Keratinocyte (primary cell): ENCODE results near the gene FANCG. TPM values are rescaled to one million over a fixed set of nuclear protein-coding genes. Genes with fewer than 3 reads are reported as not detected.

Experiments
- DNase-seq: peaks from one replicate; pipeline ENCODE4 v3.0.0-alpha.2; 2011; ENCODE audit warnings: low read depth, missing footprints, low spot score
- FAIRE-seq: peaks from 2 replicates; lab custom pipeline; 2011; peaks lifted over from hg19 to GRCh38; lab: Jason Lieb, UNC
- H2AFZ ChIP-seq: 2 replicates; pipeline ENCODE4 v1.6.0; 2012; ENCODE audit warnings: low read length, control low read depth, inconsistent platforms; ENCODE audit not compliant: control insufficient read depth
- H3K27ac ChIP-seq: 2 replicates; pipeline ENCODE4 v1.5.1; 2011; ENCODE audit warnings: low read length; ENCODE audit not compliant: control insufficient read depth, insufficient read depth
- H3K27me3 ChIP-seq: 3 replicates; pipeline ENCODE4 v1.6.0; 2011; ENCODE audit warnings: low read length; ENCODE audit not compliant: control insufficient read depth, insufficient read depth; ENCODE audit errors: extremely low read depth
- H3K36me3 ChIP-seq, 2 experiments: 2 replicates in 1 of 2; 3 replicates in 1 of 2; pipeline ENCODE4 v1.5.1; 2011; ENCODE audit warnings: low read length in 2 of 2, mild to moderate bottlenecking in 1 of 2; ENCODE audit not compliant: control insufficient read depth in 2 of 2, insufficient read depth in 2 of 2; ENCODE audit errors: extremely low read depth in 1 of 2
- H3K4me1 ChIP-seq: 3 replicates; pipeline ENCODE4 v1.5.1; 2011; ENCODE audit warnings: low read length; ENCODE audit not compliant: control insufficient read depth, insufficient read depth; ENCODE audit errors: extremely low read depth
- H3K4me2 ChIP-seq: 3 replicates; pipeline ENCODE4 v1.6.0; 2011; ENCODE audit warnings: low read depth, low read length; ENCODE audit not compliant: control insufficient read depth, insufficient read depth; ENCODE audit errors: extremely low read depth
- H3K4me3 ChIP-seq, 3 experiments: fragments of 200-600 bp in 1 of 3; sonication (generic) in 1 of 3; 2 replicates in 2 of 3; 3 replicates in 1 of 3; pipeline ENCODE4 v1.5.1; 2011 to 2016; ENCODE audit warnings: low read length in 3 of 3, mild to moderate bottlenecking in 3 of 3, control low read depth in 2 of 3, inconsistent platforms in 1 of 3, low read depth in 1 of 3, mixed read lengths in 1 of 3, mixed run types in 1 of 3, moderate library complexity in 1 of 3; ENCODE audit not compliant: control insufficient read depth in 2 of 3, insufficient read depth in 2 of 3; ENCODE audit errors: extremely low read depth in 1 of 3
- H3K79me2 ChIP-seq: 2 replicates; pipeline ENCODE4 v1.6.0; 2012; ENCODE audit warnings: low read length; ENCODE audit not compliant: control insufficient read depth, insufficient read depth
- H3K9ac ChIP-seq: 3 replicates; pipeline ENCODE4 v1.6.0; 2011; ENCODE audit warnings: low read length; ENCODE audit not compliant: control insufficient read depth, insufficient read depth; ENCODE audit errors: extremely low read depth
- H3K9me1 ChIP-seq: 3 replicates; pipeline ENCODE4 v1.6.0; 2011; ENCODE audit warnings: low read length; ENCODE audit not compliant: control insufficient read depth, insufficient read depth; ENCODE audit errors: extremely low read depth
- H3K9me3 ChIP-seq: 2 replicates; pipeline ENCODE4 v1.5.1; 2012; ENCODE audit warnings: low read depth, low read length; ENCODE audit not compliant: control insufficient read depth
- H4K20me1 ChIP-seq: 3 replicates; pipeline ENCODE4 v1.6.0; 2011; ENCODE audit warnings: low read length; ENCODE audit not compliant: control insufficient read depth, insufficient read depth; ENCODE audit errors: extremely low read depth
- EZH2 ChIP-seq: IDR thresholded peaks from one replicate; pipeline ENCODE4 v1.6.1; 2012; ENCODE audit warnings: inconsistent platforms, mild to moderate bottlenecking, low read length, moderate library complexity
- dilution Hi-C: fragments of 300-500 bp; cut with MboI; formaldehyde crosslinking; loops from one replicate; pipeline ENCODE4 v1.7.0; 2020; ENCODE audit warnings: low sequenced_read_pairs; ENCODE audit not compliant: extremely low pct_ligation_motif_present
- polyA plus RNA-seq, 5 experiments: library from polyadenylated mRNA; depleted of rRNA in 3 of 5; stranded (reverse) in 3 of 5; stranded (forward) in 1 of 5; unstranded in 1 of 5; fragments of >200 nt; gene quantifications; 1 replicate in 1 of 5; 2 replicates in 3 of 5; 3 replicates in 1 of 5; pipeline versions ENCODE4 v1.2.1 to v1.2.3, GENCODE V29; 2011 to 2012; ENCODE audit warnings: missing spikeins in 2 of 5, low read depth in 1 of 5, low replicate concordance in 1 of 5
- TF ChIP-seq, protein P1 (sequence below), 3 experiments: IDR thresholded peaks in 1 of 3; conservative IDR thresholded peaks in 1 of 3; optimal IDR thresholded peaks in 1 of 3; 2 replicates in 2 of 3; 3 replicates in 1 of 3; pipeline versions ENCODE3 to v1.5.1; 2011; ENCODE audit warnings: low read length in 3 of 3, mild to moderate bottlenecking in 3 of 3, moderate library complexity in 2 of 3, control low read depth in 1 of 3, inconsistent platforms in 1 of 3; ENCODE audit not compliant: insufficient read depth in 2 of 3; ENCODE audit errors: extremely low read depth in 1 of 3

FANCG gene
- polyA plus RNA-seq, 1 donor (not counting 4 experiments of a cell fraction or from before 2014, with no cell fraction given): 14.6 TPM

DNA sequence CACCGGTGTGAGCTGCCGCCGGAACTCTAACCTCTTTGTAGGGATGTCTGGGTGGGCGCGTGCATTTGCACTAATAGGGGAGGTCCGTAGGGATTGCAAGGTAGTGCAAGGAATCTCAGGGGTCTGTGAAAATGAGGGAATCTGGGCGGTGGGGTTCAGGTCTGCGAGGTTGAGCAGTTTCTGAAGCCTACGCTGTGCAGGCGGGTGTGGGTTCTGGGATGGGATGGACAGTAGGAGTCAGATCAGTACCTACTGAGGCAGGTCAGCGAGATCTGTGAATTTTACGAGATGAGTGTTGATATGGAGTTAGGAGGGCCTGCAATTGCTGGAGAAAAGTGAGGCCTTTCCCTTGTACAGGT, 36.8 kb upstream of the FANCG start:
- H3K4me3 ChIP-seq: peak overlapping the region; percentile 64 to 84 (median 82)
- peaks cover 19% of the 10 kb centered on the region for H3K79me2 ChIP-seq
- peak overlapping the region; percentile 49 for H3K27ac ChIP-seq
- no peaks in the 10 kb centered on the region for H3K27me3 ChIP-seq
- no peaks in the 10 kb centered on the region for H3K9me3 ChIP-seq
- H3K9ac ChIP-seq: peak overlapping the region; percentile 52
- H3K4me1 ChIP-seq: peaks cover 32% of the 10 kb centered on the region
- FAIRE-seq: no peak
- H4K20me1 ChIP-seq: no peaks in the 10 kb centered on the region
- H2AFZ ChIP-seq: peak overlapping the region; percentile 92
- no peaks in the 10 kb centered on the region for H3K9me1 ChIP-seq
- H3K36me3 ChIP-seq: no peaks in the 10 kb centered on the region
- dilution Hi-C loops: no loop called here
- DNase-seq: no peak
- peak overlapping the region; percentile 99 for H3K4me2 ChIP-seq
- TF ChIP-seq EZH2: no peak
- TF ChIP-seq, protein P1, sequence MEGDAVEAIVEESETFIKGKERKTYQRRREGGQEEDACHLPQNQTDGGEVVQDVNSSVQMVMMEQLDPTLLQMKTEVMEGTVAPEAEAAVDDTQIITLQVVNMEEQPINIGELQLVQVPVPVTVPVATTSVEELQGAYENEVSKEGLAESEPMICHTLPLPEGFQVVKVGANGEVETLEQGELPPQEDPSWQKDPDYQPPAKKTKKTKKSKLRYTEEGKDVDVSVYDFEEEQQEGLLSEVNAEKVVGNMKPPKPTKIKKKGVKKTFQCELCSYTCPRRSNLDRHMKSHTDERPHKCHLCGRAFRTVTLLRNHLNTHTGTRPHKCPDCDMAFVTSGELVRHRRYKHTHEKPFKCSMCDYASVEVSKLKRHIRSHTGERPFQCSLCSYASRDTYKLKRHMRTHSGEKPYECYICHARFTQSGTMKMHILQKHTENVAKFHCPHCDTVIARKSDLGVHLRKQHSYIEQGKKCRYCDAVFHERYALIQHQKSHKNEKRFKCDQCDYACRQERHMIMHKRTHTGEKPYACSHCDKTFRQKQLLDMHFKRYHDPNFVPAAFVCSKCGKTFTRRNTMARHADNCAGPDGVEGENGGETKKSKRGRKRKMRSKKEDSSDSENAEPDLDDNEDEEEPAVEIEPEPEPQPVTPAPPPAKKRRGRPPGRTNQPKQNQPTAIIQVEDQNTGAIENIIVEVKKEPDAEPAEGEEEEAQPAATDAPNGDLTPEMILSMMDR (optimal IDR thresholded peaks at IDR 0.05 in 1 of 3, IDR thresholded peaks at IDR 0.05 in 1 of 3, conservative IDR thresholded peaks at IDR 0.05 in 1 of 3; ENCODE audit: extremely low read depth in 1 of 3, insufficient read depth in 2 of 3, low read length in 3 of 3): no peak

DNA sequence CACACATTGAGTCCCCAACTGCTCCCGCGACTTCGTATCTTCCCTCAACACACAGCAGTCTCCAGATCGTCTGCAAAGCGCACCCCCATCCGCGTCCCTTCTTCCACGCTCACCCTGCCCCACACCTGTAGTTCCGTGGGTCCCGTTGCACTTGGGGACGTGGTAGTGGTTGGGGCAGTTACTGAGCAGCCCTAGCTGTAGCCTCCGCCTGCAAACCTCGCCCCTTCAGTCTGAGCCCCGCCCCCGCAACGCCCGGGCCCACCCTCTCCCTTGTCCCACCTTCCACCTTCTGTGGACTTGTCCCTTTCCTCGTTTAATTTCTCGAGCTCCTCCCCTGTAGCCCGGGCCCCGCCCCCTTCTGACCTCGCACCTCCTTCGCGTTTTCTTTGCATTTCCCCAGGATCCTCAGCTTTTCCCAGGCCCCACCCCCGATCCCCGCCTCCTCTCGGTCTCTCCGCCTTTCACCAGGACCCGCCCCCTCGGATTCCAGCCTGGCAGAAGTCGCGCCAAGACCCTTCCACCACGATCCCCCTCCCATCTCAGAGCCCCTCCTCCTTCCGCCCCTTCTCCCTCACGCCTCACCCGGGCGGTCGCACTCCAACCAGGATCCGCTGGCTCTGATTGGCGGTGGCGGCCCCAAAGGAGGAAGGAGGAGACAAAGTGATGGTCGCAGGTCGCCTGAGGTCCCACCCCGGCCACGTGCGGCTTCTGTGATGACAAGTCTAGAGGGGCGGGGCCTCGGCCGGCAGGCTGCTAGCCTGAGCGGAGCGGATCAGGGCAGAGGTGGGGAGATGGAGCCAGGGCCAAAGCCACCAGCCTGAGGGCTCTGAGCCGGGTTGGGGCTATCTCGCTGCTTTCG, 36.2 kb upstream of the FANCG start, which contains the start of gene ATOSB:
Gene ATOSB, minus strand, starts transcription at position 183 of the 859 bp plus-strand sequence. CDS start 7,588 bp downstream, outside the sequence.
- Histone ChIP-seq H3K27me3 (no peaks in the 10 kb centered on the region), H3K36me3 (no peaks in the 10 kb centered on the region), H3K9me1 (no peaks in the 10 kb centered on the region), H3K79me2 (peaks cover 23% of the 10 kb centered on the region), H4K20me1 (no peaks in the 10 kb centered on the region), H3K9me3 (no peaks in the 10 kb centered on the region), H3K4me3 (peak within 1 kb of the TSS; percentile 64 to 84 (median 82)), H3K9ac (peak within 1 kb of the TSS; percentile 69), H3K27ac (peak within 1 kb of the TSS; percentile 84), H3K4me2 (peak within 1 kb of the TSS; percentile 99), H2AFZ (peak within 1 kb of the TSS; percentile 92), H3K4me1 (peaks cover 32% of the 10 kb centered on the region)
- TF ChIP-seq EZH2: no peak
- TF ChIP-seq, protein P1 (optimal IDR thresholded peaks at IDR 0.05 in 1 of 3, IDR thresholded peaks at IDR 0.05 in 1 of 3, conservative IDR thresholded peaks at IDR 0.05 in 1 of 3; ENCODE audit: extremely low read depth in 1 of 3, insufficient read depth in 2 of 3, low read length in 3 of 3): no peak
- dilution Hi-C loops: no loop called here
- peak; percentile 88 for DNase-seq
- FAIRE-seq: peak; percentile 62
